SIG-M5 (cell line): Measurements from ENCODE around the gene CMTM4.

Experiments
- DNase-seq: peaks from one replicate; lab custom pipeline; 2025; lab: John Stamatoyannopoulos, UW

Gene CMTM4

GRCh38 chr16:66696669-66697630 lies at the start of gene CMTM4:
Gene CMTM4, minus strand, starts transcription at chr16:66696743. Its CDS starts 218 bp downstream, at chr16:66696525.
- no peak for DNase-seq

GRCh38 chr16:66746048-66746447 lies 49.5 kb upstream of the CMTM4 start:
- no peak for DNase-seq

GRCh38 chr16:66741950-66742808 lies 45.6 kb upstream of the CMTM4 start:
- no peak for DNase-seq

GRCh38 chr16:66741169-66741900 lies 44.8 kb upstream of the CMTM4 start:
- no peak for DNase-seq

GRCh38 chr16:66740533-66740932 lies 44.0 kb upstream of the CMTM4 start:
- DNase-seq, result no peak

- DNase-seq, result no peak
Observed at GRCh38 chr16:66740010-66740409, 43.5 kb upstream of the CMTM4 start.

- no peak for DNase-seq
Observed at GRCh38 chr16:66735891-66736290, 39.3 kb upstream of the CMTM4 start.

- DNase-seq, result no peak
Observed at GRCh38 chr16:66731101-66731500, 34.6 kb upstream of the CMTM4 start.

GRCh38 chr16:66728804-66729203 lies 32.3 kb upstream of the CMTM4 start:
- DNase-seq, result no peak

GRCh38 chr16:66728117-66728787 lies 31.7 kb upstream of the CMTM4 start:
- no peak for DNase-seq

- DNase-seq, result no peak
Observed at GRCh38 chr16:66720766-66721165, 24.2 kb upstream of the CMTM4 start.

- DNase-seq, result no peak
Observed at GRCh38 chr16:66719246-66719645, 22.7 kb upstream of the CMTM4 start.

GRCh38 chr16:66717776-66718175 lies 21.2 kb upstream of the CMTM4 start:
- DNase-seq, result no peak

- DNase-seq, result no peak
Observed at GRCh38 chr16:66717112-66717675, 20.7 kb upstream of the CMTM4 start.

- no peak for DNase-seq
Observed at GRCh38 chr16:66714654-66715307, 18.2 kb upstream of the CMTM4 start.

- DNase-seq, result no peak
Observed at GRCh38 chr16:66714062-66714461, 17.5 kb upstream of the CMTM4 start.

- no peak for DNase-seq
Observed at GRCh38 chr16:66713076-66713475, 16.5 kb upstream of the CMTM4 start.

GRCh38 chr16:66712512-66712911 lies 16.0 kb upstream of the CMTM4 start:
- DNase-seq, result no peak

GRCh38 chr16:66711581-66711980 lies 15.0 kb upstream of the CMTM4 start:
- DNase-seq, result no peak

- DNase-seq, result no peak
Observed at GRCh38 chr16:66706506-66706880, 9.9 kb upstream of the CMTM4 start.
